Left lung (tissue), 10 donors: ENCODE results near the gene UBE2F. TPM values are rescaled to one million over a fixed set of nuclear protein-coding genes. Genes with fewer than 3 reads are reported as not detected.
A peak's percentile ranks its signal among the peaks of the same experiment; 100 is the strongest.
"Not testable (repeated sequence)": the region's sequence is repeated elsewhere in the genome, so short reads cannot be mapped to it uniquely, and the experiment has no call there.

Source experiments
- ATAC-seq: fragments of 200-7000 bp; cut with Tn5 transposase; one replicate; pipeline ENCODE4 v1.9.1; 2020; ENCODE audit warnings: moderate library complexity
- DNase-seq, 4 donors: peaks; one replicate each; pipeline ENCODE4 v3.0.0-alpha.2; 2013 to 2020
- H3K27ac ChIP-seq, 2 donors: fragments of 200-600 bp; sonication (generic) in 1 of 2; one replicate each; pipeline versions ENCODE4 v1.5.0 to v1.8.0; 2020 to 2021
- H3K27me3 ChIP-seq, 2 donors: fragments of 200-600 bp; sonication (generic) in 1 of 2; one replicate each; pipeline versions ENCODE4 v1.5.0 to v1.8.0; 2020 to 2021
- H3K36me3 ChIP-seq, 2 donors: fragments of 200-600 bp; sonication (generic) in 1 of 2; one replicate each; pipeline versions ENCODE4 v1.5.0 to v1.8.0; 2020 to 2021
- H3K4me1 ChIP-seq, 2 donors: fragments of 200-600 bp; one replicate each; pipeline ENCODE4 v1.8.0; 2021
- H3K4me3 ChIP-seq, 2 donors: fragments of 200-600 bp; sonication (generic) in 1 of 2; one replicate each; pipeline versions ENCODE4 v1.5.0 to v1.8.0; 2020 to 2021; ENCODE audit warnings: mild to moderate bottlenecking in 1 of 2
- H3K9me3 ChIP-seq, 2 donors: fragments of 200-600 bp; sonication (generic) in 1 of 2; one replicate each; pipeline versions ENCODE4 v1.5.0 to v1.8.0; 2020 to 2021
- CTCF ChIP-seq, 2 donors: fragments of 200-600 bp; sonication (generic) in 1 of 2; IDR thresholded peaks; one replicate each; pipeline versions ENCODE4 v1.5.0 to v1.8.0; 2021; ENCODE audit warnings: antibody characterized with exemption in 2 of 2
- intact Hi-C, 2 donors: fragments of 100-400 bp; cut with DNase I; formaldehyde crosslinking; loops; one replicate each; pipeline versions ENCODE4 v1.11.2 to v1.14.2; 2022
- polyA plus RNA-seq, 6 donors: library from polyadenylated mRNA; unstranded; fragments of 120-200 nt; gene quantifications; one replicate each; pipeline ENCODE4 v1.2.1, GENCODE V29; 2013; ENCODE audit not compliant: insufficient read length in 6 of 6
- total RNA-seq, 2 donors: library from RNA; stranded (reverse); fragmentation: NEBNext Ultra II Directional; extraction: Animal tissue kit (Norgen Biotek cat#: 25700); gene quantifications; one replicate each; pipeline ENCODE4 v1.2.1, GENCODE V29; 2021
- donor health status: DM: no; HTN: yes; CAD: no.
- donor health status: DM: no; HTN: no; CAD: no.

UBE2F gene
- total and polyA plus RNA-seq, 8 donors: 33.9 to 58.9 (median 34.7) TPM

- Histone ChIP-seq H3K36me3 (no peaks in the 10 kb centered on the region), H3K27me3 (no peaks in the 10 kb centered on the region), H3K4me3 (no peak overlapping the region), H3K27ac (no peak overlapping the region), H3K4me1 (peaks cover 14 to 23% of the 10 kb centered on the region in 2 donors), H3K9me3 (peaks cover 0 to 18% of the 10 kb centered on the region in 2 donors)
- no peak for TF ChIP-seq CTCF (IDR thresholded peaks at IDR 0.05)
- ATAC-seq (no peak), DNase-seq (no peak)
- intact Hi-C loops: no loop called here
Measured at GRCh38 chr2:237964194-237964577, 2.6 kb upstream of the UBE2F start.

- Histone ChIP-seq H3K9me3 (peaks cover 0 to 18% of the 10 kb centered on the region in 2 donors), H3K4me3 (no peak overlapping the region), H3K4me1 (peaks cover 17 to 29% of the 10 kb centered on the region in 2 donors), H3K36me3 (no peaks in the 10 kb centered on the region), H3K27me3 (no peaks in the 10 kb centered on the region), H3K27ac (no peak overlapping the region)
- intact Hi-C loops: no loop called here
- no peak for TF ChIP-seq CTCF (IDR thresholded peaks at IDR 0.05)
- ATAC-seq (no peak), DNase-seq (no peak)
Measured at GRCh38 chr2:237964578-237965404, 2.0 kb upstream of the UBE2F start.

DNA sequence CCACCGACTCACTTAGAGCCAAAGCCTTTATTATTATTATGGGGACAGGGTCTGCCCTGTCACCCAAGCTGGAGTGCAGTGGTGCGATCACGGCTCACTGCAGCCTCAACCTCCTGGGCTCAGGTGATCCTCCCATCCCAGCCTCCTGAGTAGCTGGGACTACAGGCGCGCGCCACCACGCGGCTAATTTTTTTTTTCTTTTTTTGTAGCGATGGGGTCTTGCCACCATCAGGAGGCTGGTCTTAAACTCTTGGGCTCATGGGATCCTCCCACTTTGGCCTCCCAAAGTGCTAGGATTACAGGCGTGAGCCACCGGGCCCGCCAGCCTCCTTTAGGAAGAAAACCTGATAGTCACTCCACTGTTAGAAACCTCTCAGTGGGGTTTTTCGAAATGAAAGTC is 970 bp upstream of the UBE2F start:
- ATAC-seq, H3K27ac ChIP-seq, DNase-seq, H3K36me3 ChIP-seq, intact Hi-C loops, H3K27me3 ChIP-seq: not testable (repeated sequence)
- peaks cover 0 to 18% of the 10 kb centered on the region in 2 donors for H3K9me3 ChIP-seq
- H3K4me3 ChIP-seq: peak overlapping the region; percentile 78 to 83
- H3K4me1 ChIP-seq: peaks cover 17 to 40% of the 10 kb centered on the region in 2 donors

GRCh38 chr2:237966250-237966564 is 607 bp upstream of the UBE2F start:
- H3K4me3 ChIP-seq: peak overlapping the region; percentile 78 to 83
- H3K27me3 ChIP-seq: no peaks in the 10 kb centered on the region
- no peak for DNase-seq
- no peaks in the 10 kb centered on the region for H3K36me3 ChIP-seq
- peak; percentile 65 for ATAC-seq
- peaks cover 17 to 42% of the 10 kb centered on the region in 2 donors for H3K4me1 ChIP-seq
- H3K9me3 ChIP-seq: peaks cover 0 to 17% of the 10 kb centered on the region in 2 donors
- H3K27ac ChIP-seq: peak overlapping the region in 1 of 2 donors; percentile 77
- intact Hi-C loops: no loop called here
- no peak for TF ChIP-seq CTCF (IDR thresholded peaks at IDR 0.05)

GRCh38 chr2:237967463-237967951 is 693 bp downstream of the UBE2F start:
- no peaks in the 10 kb centered on the region for H3K27me3 ChIP-seq
- intact Hi-C loops: no loop called here
- no peaks in the 10 kb centered on the region for H3K36me3 ChIP-seq
- H3K27ac ChIP-seq: peak overlapping the region; percentile 56 to 81
- no peak for TF ChIP-seq CTCF (IDR thresholded peaks at IDR 0.05)
- H3K4me1 ChIP-seq: peaks cover 17 to 42% of the 10 kb centered on the region in 2 donors
- peaks cover 0 to 6% of the 10 kb centered on the region in 2 donors for H3K9me3 ChIP-seq
- ATAC-seq (peak; percentile 4), DNase-seq (peak in 2 of 4 donors; percentile 37 to 90)
- H3K4me3 ChIP-seq: peak overlapping the region; percentile 62 to 78
